ENCODE results near the gene RALGPS1.
"Not testable (repeated sequence)": the region's sequence is repeated elsewhere in the genome, so short reads cannot be mapped to it uniquely, and the experiment has no call there.

Gene RALGPS1

GRCh38 chr9:127170103-127170502 lies 255.5 kb downstream of the RALGPS1 start:
- peak overlapping the region in 4 of 11 experiments; percentile 94 to 98 (median 96); a peak in 7 of 22 replicates for H3K27ac ChIP-seq
- no peak overlapping the region for H3K4me3 ChIP-seq
- no peak overlapping the region; a peak in 1 of 22 replicates for H3K9ac ChIP-seq
- H3K9me3 ChIP-seq (replicated peaks in 1 of 11), result no peaks in the 10 kb centered on the region
- peaks cover 28 to 99% (median 85%) of the 10 kb centered on the region in 10 experiments for H3K4me1 ChIP-seq
- H3K4me2 ChIP-seq, result peak overlapping the region in 9 of 11 experiments; percentile 13 to 95 (median 75); a peak in 15 of 22 replicates
- H4K20me1 ChIP-seq, result no peaks in the 10 kb centered on the region
- H3K27me3 ChIP-seq, result peaks cover 0 to 23% (median 0%) of the 10 kb centered on the region in 11 experiments; a peak in 4 of 22 replicates
- TF ChIP-seq Cebpa-rat (IDR thresholded peaks at IDR 0.05), result no peak
- H3K36me3 ChIP-seq, result no peaks in the 10 kb centered on the region

DNA sequence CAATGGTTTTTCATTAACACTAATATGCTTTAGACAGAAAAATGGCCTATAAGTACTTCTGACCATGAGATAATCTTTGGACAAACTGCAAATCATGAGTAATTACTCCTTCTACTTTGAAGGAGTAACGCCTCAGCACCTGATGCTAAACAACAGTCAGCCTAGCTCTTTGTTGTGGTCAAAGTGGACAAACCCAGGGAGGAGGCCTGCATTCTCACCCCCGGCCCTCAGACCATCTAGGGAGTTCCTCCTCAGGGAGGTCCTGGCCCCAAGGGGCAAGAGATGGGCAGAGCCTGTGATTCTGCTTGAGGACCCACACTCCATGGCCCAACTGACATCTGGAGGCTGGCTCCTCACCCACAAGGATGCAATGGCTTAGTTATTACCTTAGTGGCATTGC lies 256.1 kb downstream of the RALGPS1 start:
- H3K9ac ChIP-seq, result peak overlapping the region in 1 of 11 experiments; percentile 33; a peak in 3 of 22 replicates
- no peaks in the 10 kb centered on the region for H3K9me3 ChIP-seq (replicated peaks in 1 of 11)
- H4K20me1 ChIP-seq, result no peaks in the 10 kb centered on the region
- H3K36me3 ChIP-seq, result no peaks in the 10 kb centered on the region
- TF ChIP-seq Cebpa-rat (IDR thresholded peaks at IDR 0.05), result no peak
- H3K4me1 ChIP-seq, result peaks cover 23 to 99% (median 81%) of the 10 kb centered on the region in 10 experiments
- H3K4me3 ChIP-seq, result no peak overlapping the region
- peaks cover 0 to 20% (median 0%) of the 10 kb centered on the region in 11 experiments; a peak in 4 of 22 replicates for H3K27me3 ChIP-seq
- H3K27ac ChIP-seq, result peak overlapping the region in 5 of 11 experiments; percentile 8 to 98 (median 96); a peak in 9 of 22 replicates
- peak overlapping the region in 9 of 11 experiments; percentile 13 to 95 (median 75); a peak in 18 of 22 replicates for H3K4me2 ChIP-seq

DNA sequence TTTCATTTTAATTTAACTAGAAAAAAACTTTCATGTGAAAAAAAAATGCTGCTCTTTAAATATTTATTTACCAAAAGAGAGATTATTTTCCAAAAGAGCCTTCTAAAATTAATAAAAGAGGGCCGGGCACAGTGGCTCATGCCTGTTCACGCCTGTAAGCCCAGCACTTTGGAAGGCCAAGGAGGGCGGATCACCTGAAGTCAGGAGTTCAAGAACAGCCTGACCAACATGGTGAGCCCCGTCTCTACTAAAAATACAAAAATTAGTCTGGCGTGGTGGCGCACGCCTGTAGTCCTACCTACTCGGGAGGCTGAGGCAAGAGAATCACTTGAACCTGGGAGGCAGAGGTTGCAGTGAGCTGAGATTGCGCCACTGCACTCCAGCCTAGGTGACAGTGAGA lies 256.8 kb downstream of the RALGPS1 start:
- H4K20me1 ChIP-seq, result not testable (repeated sequence)
- peak overlapping the region in 4 of 11 experiments; percentile 6 to 95 (median 76); a peak in 7 of 22 replicates for H3K4me2 ChIP-seq

DNA sequence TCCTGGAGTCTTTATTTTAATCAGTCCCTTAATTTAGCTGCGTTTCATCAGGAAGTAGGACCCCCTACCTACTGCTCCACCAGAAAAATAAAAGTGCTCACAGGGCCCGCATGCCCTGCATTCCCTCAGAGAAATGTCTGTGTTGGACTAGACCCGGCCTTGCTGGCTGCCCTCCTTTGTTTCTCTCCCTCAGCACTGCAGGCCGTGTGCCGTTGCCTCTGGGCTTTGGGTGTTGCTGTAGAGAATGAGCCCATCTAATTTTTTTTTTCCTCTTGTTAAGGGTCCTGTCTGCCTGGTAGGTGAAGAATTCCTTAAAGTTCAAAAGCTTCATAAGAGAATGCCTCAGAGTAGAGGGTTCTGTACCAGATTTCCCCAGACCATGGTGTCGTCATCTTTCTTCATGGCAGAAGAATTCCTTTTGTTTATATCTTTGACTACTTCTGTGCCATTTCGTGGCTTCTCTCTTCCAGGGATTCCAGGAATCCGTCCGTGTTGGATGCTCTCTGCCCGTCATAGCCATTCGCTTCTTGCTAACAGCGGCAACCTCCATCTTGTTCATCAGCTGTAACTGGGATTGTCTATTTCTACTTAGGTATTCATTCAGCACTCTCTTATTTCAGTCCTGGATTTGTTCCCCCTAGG lies 257.6 kb downstream of the RALGPS1 start:
- peak overlapping the region in 6 of 11 experiments; percentile 6 to 34 (median 15); a peak in 5 of 22 replicates for H3K4me2 ChIP-seq

More for the DNA sequence above, 256.8 kb downstream of the RALGPS1 start:
- not testable (repeated sequence) for H3K9me3 ChIP-seq (replicated peaks in 1 of 11); H3K4me3 ChIP-seq; H3K9ac ChIP-seq; H3K36me3 ChIP-seq
- peak overlapping the region in 4 of 11 experiments; percentile 29 to 98 (median 66); a peak in 5 of 22 replicates for H3K27ac ChIP-seq
- peaks cover 0 to 19% (median 0%) of the 10 kb centered on the region in 11 experiments; a peak in 4 of 22 replicates for H3K27me3 ChIP-seq
- H3K4me1 ChIP-seq, result peaks cover 16 to 99% (median 76%) of the 10 kb centered on the region in 10 experiments

GRCh38 chr9:127173063-127173462 lies 258.5 kb downstream of the RALGPS1 start:
- no peak overlapping the region for H3K4me3 ChIP-seq
- no peaks in the 10 kb centered on the region for H3K9me3 ChIP-seq (replicated peaks in 1 of 11)
- H3K36me3 ChIP-seq, result no peaks in the 10 kb centered on the region
- H4K20me1 ChIP-seq, result no peaks in the 10 kb centered on the region
- peak overlapping the region in 6 of 11 experiments; percentile 9 to 66 (median 32); a peak in 7 of 22 replicates for H3K4me2 ChIP-seq
- no peak for TF ChIP-seq Cebpa-rat (IDR thresholded peaks at IDR 0.05)
- peaks cover 9 to 99% (median 75%) of the 10 kb centered on the region in 10 experiments for H3K4me1 ChIP-seq
- peak overlapping the region in 4 of 11 experiments; percentile 84 to 98 (median 88); a peak in 5 of 22 replicates for H3K27ac ChIP-seq
- peaks cover 0 to 4% (median 0%) of the 10 kb centered on the region in 11 experiments; a peak in 1 of 22 replicates for H3K27me3 ChIP-seq
- H3K9ac ChIP-seq, result 0 out of 22 replicates have a peak overlapping the region, but pooled peaks of 1 of the 11 experiments have one; percentile 1

More for the DNA sequence above, 257.6 kb downstream of the RALGPS1 start:
- Histone ChIP-seq H3K9me3 (replicated peaks in 1 of 11) (no peaks in the 10 kb centered on the region), H3K27me3 (peaks cover 0 to 12% (median 0%) of the 10 kb centered on the region in 11 experiments; a peak in 3 of 22 replicates), H3K9ac (no peak overlapping the region; a peak in 1 of 22 replicates), H4K20me1 (no peaks in the 10 kb centered on the region), H3K4me3 (no peak overlapping the region), H3K27ac (peak overlapping the region in 4 of 11 experiments; percentile 41 to 98 (median 88); a peak in 5 of 22 replicates), H3K4me1 (peaks cover 8 to 99% (median 75%) of the 10 kb centered on the region in 10 experiments), H3K36me3 (no peaks in the 10 kb centered on the region)
- TF ChIP-seq Cebpa-rat (IDR thresholded peaks at IDR 0.05), result no peak

GRCh38 chr9:127174386-127175318 lies 260.1 kb downstream of the RALGPS1 start:
- H3K4me3 ChIP-seq, result no peak overlapping the region
- H3K4me1 ChIP-seq, result peaks cover 23 to 96% (median 72%) of the 10 kb centered on the region in 10 experiments
- TF ChIP-seq Cebpa-rat (IDR thresholded peaks at IDR 0.05), result no peak
- peak overlapping the region in 7 of 11 experiments; percentile 24 to 98 (median 84); a peak in 13 of 22 replicates for H3K27ac ChIP-seq
- H3K36me3 ChIP-seq, result no peaks in the 10 kb centered on the region
- H4K20me1 ChIP-seq, result no peaks in the 10 kb centered on the region
- peaks cover 0 to 1% (median 0%) of the 10 kb centered on the region in 11 experiments; a peak in 1 of 22 replicates for H3K27me3 ChIP-seq
- peak overlapping the region in 10 of 11 experiments; percentile 16 to 70 (median 58); a peak in 18 of 22 replicates for H3K4me2 ChIP-seq
- no peaks in the 10 kb centered on the region for H3K9me3 ChIP-seq (replicated peaks in 1 of 11)
- peak overlapping the region in 5 of 11 experiments; percentile 21 to 41 (median 39); a peak in 6 of 22 replicates for H3K9ac ChIP-seq

DNA sequence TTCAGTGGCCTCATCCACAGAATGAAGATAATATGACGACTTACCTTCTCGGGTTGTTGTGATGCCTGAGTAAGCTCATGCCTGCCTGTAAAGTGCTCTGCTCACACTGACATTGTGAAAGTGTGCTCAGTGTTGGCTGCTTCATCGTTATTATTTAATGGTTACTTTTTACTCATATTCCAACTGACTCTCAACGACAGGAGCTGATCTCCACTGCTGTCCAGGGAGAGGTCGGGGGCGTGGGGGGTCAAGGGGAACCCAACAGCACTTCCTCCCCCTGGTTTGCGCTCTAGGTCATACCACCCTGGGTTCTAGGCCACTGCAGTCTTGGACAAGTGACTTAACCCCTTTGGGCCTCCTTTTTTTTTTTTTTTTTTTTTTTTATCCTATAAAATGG lies 260.7 kb downstream of the RALGPS1 start:
- H3K9ac ChIP-seq, result peak overlapping the region in 1 of 11 experiments; percentile 39; a peak in 1 of 22 replicates
- no peak for TF ChIP-seq Cebpa-rat (IDR thresholded peaks at IDR 0.05)
- H3K9me3 ChIP-seq (replicated peaks in 1 of 11), result no peaks in the 10 kb centered on the region

DNA sequence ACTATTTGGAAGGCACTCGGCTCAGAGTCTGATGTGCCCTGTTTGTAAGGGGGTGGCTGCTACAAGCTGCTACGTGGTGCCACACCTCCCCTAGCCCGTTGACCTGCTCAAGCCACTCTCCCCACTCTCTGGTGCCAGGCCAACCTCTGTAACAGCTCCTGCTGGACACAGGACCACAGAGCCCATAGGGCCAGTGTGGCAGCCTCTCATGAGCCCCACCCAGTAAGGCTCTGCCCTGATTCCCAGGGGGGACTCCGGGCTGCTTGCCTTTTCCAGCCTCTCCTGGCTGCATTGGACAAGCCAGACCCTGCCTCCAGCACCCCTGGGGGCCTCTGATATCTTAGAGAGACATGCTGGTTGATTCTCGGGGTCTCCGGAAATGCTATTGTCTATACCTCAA lies 261.2 kb downstream of the RALGPS1 start:
- Histone ChIP-seq H3K4me3 (no peak overlapping the region), H4K20me1 (no peaks in the 10 kb centered on the region), H3K4me2 (peak overlapping the region in 1 of 11 experiments; percentile 57; a peak in 3 of 22 replicates), H3K9ac (no peak overlapping the region), H3K4me1 (peaks cover 24 to 96% (median 68%) of the 10 kb centered on the region in 10 experiments), H3K9me3 (replicated peaks in 1 of 11) (no peaks in the 10 kb centered on the region), H3K27ac (peak overlapping the region in 5 of 11 experiments; percentile 29 to 98 (median 88); a peak in 8 of 22 replicates), H3K36me3 (no peaks in the 10 kb centered on the region), H3K27me3 (peaks cover 0 to 8% (median 0%) of the 10 kb centered on the region in 11 experiments; a peak in 1 of 22 replicates)
- no peak for TF ChIP-seq Cebpa-rat (IDR thresholded peaks at IDR 0.05)

More for the DNA sequence above, 260.7 kb downstream of the RALGPS1 start:
- H3K27me3 ChIP-seq, result peaks cover 0 to 8% (median 0%) of the 10 kb centered on the region in 11 experiments; a peak in 1 of 22 replicates
- no peaks in the 10 kb centered on the region for H3K36me3 ChIP-seq
- no peak overlapping the region for H3K4me3 ChIP-seq
- H3K27ac ChIP-seq, result peak overlapping the region in 6 of 11 experiments; percentile 24 to 98 (median 86); a peak in 9 of 22 replicates
- peak overlapping the region in 9 of 11 experiments; percentile 29 to 70 (median 59); a peak in 14 of 22 replicates for H3K4me2 ChIP-seq
- peaks cover 24 to 96% (median 69%) of the 10 kb centered on the region in 10 experiments for H3K4me1 ChIP-seq
- H4K20me1 ChIP-seq, result no peaks in the 10 kb centered on the region
